Ishikawa (cell line): Measurements from ENCODE around the gene ZNF536.

Experiments
- CEBPB ChIP-seq: IDR thresholded peaks from 2 replicates; pipeline ENCODE4 v1.6.1; 2012
- CREB1 ChIP-seq: IDR thresholded peaks from 2 replicates; pipeline ENCODE4 v1.6.1; 2012; ENCODE audit warnings: low read depth
- EGR1 ChIP-seq: IDR thresholded peaks from 2 replicates; pipeline ENCODE4 v1.6.1; 2012
- EP300 ChIP-seq: IDR thresholded peaks from 2 replicates; pipeline ENCODE4 v1.6.1; 2012; ENCODE audit warnings: borderline replicate concordance
- FOXM1 ChIP-seq: IDR thresholded peaks from 2 replicates; pipeline ENCODE4 v1.6.1; 2012; ENCODE audit warnings: low read depth, borderline replicate concordance
- MAX ChIP-seq: IDR thresholded peaks from 2 replicates; pipeline ENCODE4 v1.6.1; 2012
- NFIC ChIP-seq: IDR thresholded peaks from 2 replicates; pipeline ENCODE4 v1.6.1; 2012
- RAD21 ChIP-seq: IDR thresholded peaks from 2 replicates; pipeline ENCODE4 v1.6.1; 2012; ENCODE audit warnings: low read depth
- REST ChIP-seq: IDR thresholded peaks from 2 replicates; pipeline ENCODE4 v1.6.1; 2012; ENCODE audit warnings: low read depth, mild to moderate bottlenecking
- TAF1 ChIP-seq: IDR thresholded peaks from 2 replicates; pipeline ENCODE4 v1.6.1; 2012; ENCODE audit warnings: low read depth, mild to moderate bottlenecking
- TCF12 ChIP-seq: IDR thresholded peaks from 2 replicates; pipeline ENCODE4 v1.6.1; 2012; ENCODE audit warnings: low read depth
- TEAD4 ChIP-seq: IDR thresholded peaks from 2 replicates; pipeline ENCODE4 v1.6.1; 2012
- USF1 ChIP-seq: IDR thresholded peaks from 2 replicates; pipeline ENCODE4 v1.6.1; 2012
- YY1 ChIP-seq: IDR thresholded peaks from 2 replicates; pipeline ENCODE4 v1.6.1; 2012; ENCODE audit warnings: low read depth
- ZBTB7A ChIP-seq: IDR thresholded peaks from 2 replicates; pipeline ENCODE4 v1.6.1; 2012; ENCODE audit warnings: low read depth

ZNF536 gene

GRCh38 chr19:30344446-30345425, 27.4 kb upstream of the ZNF536 start:
- no peak for TF ChIP-seq ZBTB7A
- no peak for TF ChIP-seq NFIC
- no peak for TF ChIP-seq TAF1
- no peak for TF ChIP-seq MAX
- TF ChIP-seq RAD21, result no peak
- no peak for TF ChIP-seq YY1
- no peak for TF ChIP-seq USF1
- no peak for TF ChIP-seq REST
- no peak for TF ChIP-seq EGR1
- no peak for TF ChIP-seq TEAD4
- TF ChIP-seq TCF12, result no peak
- no peak for TF ChIP-seq CEBPB

GRCh38 chr19:30345686-30346085, 26.5 kb upstream of the ZNF536 start:
- TF ChIP-seq NFIC (no peak), YY1 (no peak), EGR1 (no peak), CEBPB (no peak), RAD21 (no peak), REST (no peak), EP300 (no peak), CREB1 (no peak), USF1 (no peak), TEAD4 (no peak), MAX (no peak), TCF12 (no peak), ZBTB7A (no peak), FOXM1 (no peak), TAF1 (no peak)

- TF ChIP-seq FOXM1, result no peak
- TF ChIP-seq NFIC, result no peak
- no peak for TF ChIP-seq TAF1
- no peak for TF ChIP-seq CREB1
- TF ChIP-seq MAX, result no peak
- TF ChIP-seq ZBTB7A, result no peak
- no peak for TF ChIP-seq REST
Observed at GRCh38 chr19:30349131-30349730, 23.0 kb upstream of the ZNF536 start.
